Fibroblast of peridontal ligament (primary cell): ENCODE results near the gene KIF11.

Experiments
- DNase-seq: peaks from one replicate; pipeline ENCODE4 v3.0.0-alpha.2; 2010; ENCODE audit errors: extremely low read depth

KIF11 gene

DNA sequence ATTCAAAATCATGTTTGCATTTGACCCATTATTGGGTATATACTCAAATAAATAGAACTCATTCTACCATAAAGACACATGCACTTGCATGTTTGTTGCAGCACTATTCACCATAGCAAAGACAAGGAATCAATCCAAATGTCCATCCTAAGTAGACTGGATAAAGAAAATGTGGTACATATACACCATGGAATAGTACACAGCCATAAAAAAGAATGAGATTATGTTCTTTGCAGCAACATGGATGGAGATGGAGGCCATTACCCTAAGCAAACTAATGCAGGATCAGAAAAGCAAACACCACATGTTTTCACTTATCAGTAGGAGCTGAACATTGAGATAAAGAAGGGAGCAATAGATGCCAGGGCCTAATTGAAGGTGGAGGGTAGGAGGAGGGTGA lies 84.8 kb downstream of the KIF11 start:
- DNase-seq = no peak

- DNase-seq = no peak
These were observed 85.3 kb downstream of the KIF11 start for GRCh38 chr10:92678206-92678605.

DNA sequence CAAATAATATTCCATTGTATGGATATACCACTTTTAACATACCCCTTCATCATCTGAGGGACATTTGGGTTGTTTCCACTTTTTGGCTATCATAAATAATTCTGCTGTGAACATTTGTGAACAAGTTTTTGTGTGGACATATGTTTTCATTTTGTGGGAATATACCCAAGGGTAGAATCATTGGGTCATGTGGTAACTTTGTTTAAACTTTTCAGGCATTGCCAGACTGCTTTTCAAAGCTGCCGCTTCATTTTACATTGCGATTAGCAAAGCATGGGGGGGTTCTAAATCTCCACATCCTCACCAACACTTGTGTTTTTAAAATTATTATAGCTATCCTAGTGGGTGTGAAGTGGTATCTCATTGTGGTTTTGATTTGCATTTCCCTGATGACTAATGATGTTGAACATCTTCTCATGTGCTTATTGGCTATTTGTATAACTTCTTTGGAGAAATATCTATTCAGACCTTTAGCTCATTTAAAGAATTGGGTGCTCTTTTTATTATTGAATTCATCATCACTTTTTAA lies 88.4 kb downstream of the KIF11 start:
- DNase-seq = peak; percentile 82

DNA sequence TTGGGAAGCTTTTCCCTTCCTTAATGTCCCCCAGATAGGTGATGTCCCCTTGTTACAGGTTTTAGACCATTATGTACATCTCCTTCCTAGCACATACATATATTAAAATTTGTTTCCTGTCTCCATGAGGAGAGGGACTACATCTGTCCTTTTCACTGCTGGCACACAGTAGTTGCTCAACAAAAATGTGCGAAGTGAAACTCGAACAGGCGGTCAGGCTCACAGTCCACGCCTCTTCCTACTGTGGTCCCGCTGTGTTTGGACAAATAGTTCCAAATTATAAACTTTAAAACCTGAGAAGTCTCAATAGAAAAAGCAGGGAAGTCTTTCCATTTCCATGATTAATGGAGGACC lies 95.6 kb downstream of the KIF11 start:
- DNase-seq = no peak

DNA sequence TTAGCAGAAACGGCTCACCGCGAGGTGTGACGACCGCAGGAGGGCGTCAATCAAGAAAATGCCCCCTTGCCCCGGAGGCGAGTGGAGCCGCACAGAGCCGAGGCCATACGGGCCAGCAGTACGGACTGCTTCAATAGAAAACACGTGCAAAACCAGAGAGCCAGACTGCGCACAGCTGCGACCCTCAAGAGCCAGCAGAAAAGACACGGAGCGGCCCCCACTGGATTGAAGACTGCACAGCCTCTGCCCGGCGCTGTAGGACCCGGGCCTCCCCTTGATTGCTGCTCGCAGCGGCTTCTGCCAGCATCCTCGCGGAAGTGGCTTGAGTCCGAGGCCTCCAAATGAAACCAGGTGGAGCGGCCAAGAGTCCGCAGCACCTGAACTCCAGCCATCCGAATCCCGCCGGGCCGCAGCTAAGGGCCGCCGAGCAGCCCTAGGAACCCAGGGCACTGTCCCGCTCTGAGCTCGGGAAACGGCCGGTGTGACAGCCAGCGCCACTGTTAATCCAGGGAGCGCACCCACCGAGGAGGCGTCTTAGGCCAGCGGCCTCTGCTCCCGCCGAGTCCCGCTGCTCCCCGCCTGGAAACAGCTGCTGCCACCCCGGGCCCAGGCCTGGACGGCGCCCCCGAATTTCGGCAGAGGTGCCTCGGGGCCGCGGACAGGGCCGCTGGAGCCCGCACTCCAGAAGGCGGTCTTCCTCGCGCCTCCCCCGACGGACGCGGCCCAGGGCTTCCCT lies 96.2 kb downstream of the KIF11 start:
- peak; percentile 23 for DNase-seq

DNA sequence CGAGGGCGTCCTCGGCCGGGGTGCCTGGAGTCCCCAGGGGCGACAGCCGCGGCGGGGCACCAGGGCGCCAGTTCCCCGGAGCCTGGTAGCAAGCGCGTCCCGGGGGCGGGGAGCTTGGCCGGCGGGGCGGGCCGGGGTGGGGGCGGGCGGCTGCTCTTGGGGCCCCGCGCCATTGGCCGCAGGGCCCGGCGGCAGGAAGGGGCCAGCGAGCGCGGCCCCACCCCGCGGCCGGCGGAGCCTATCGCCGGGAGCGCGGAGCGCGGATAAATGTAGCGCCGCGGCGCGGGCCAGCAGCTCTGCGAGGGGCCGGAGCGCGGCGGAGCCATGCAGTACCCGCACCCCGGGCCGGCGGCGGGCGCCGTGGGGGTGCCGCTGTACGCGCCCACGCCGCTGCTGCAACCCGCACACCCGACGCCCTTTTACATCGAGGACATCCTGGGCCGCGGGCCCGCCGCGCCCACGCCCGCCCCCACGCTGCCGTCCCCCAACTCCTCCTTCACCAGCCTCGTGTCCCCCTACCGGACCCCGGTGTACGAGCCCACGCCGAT lies 96.8 kb downstream of the KIF11 start, which contains the start of gene HHEX:
Gene HHEX, plus strand, starts transcription at position 293 of the 548 bp plus-strand sequence. Its CDS starts 32 bp downstream, at position 325.
- DNase-seq = peak; percentile 40

GRCh38 chr10:92690211-92690914 lies 97.4 kb downstream of the KIF11 start:
- no peak for DNase-seq

DNA sequence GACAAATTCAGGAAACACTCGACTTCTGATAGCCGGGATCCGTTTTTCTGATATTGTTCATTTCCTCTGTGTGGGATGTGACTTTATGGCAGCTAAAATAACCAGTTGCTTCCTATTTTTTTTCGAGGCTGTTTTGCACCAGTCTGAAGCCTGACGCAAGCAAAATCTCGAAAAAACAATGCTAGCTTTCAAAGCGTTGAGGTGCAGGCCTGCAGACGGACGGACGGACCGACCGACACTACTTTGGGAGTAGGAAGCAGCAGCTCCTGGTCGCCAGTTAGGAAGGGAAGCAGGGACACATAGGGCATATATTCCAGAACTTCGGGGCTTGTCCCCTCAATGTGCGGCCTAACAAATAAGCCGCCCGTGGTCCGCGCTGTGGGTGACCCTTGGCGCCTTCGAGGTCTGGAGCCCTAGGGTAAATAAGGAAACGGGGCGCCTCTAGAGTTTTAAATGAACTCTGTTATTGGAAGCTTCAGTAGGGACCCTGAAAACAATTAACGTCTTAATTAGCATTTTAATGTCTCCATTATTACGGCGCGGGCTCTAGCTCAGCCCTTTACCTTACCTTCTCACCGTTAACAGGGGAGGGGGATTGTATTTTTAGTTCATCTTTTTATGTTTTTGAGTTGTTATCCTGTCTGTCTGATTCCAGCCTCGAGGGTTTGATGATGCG lies 98.1 kb downstream of the KIF11 start:
- DNase-seq = no peak

- DNase-seq = no peak
These were observed 98.7 kb downstream of the KIF11 start for GRCh38 chr10:92691591-92692079.

DNA sequence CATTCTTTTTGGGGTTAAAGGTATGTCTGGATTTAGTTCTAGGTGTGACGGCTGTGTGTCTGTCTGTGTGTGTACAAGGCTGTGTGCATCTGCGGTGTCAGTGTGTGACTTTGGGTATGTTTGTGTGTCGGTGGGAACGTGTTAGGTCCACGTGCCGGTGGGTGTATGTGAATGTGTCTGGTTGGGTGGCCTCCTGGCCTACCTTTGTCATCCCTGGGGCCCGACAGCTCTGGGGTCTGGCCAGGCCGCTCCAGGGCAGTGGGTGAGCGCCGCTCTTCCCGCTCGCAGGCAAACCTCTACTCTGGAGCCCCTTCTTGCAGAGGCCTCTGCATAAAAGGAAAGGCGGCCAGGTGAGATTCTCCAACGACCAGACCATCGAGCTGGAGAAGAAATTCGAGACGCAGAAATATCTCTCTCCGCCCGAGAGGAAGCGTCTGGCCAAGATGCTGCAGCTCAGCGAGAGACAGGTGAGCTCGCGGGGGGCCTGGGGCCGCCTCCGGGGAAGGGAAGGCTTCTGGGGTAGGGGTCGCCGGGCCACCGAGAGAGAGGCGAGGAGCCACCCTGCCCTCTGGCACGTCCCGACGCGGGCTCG lies 99.2 kb downstream of the KIF11 start:
- DNase-seq = no peak

- no peak for DNase-seq
These were observed 100.0 kb downstream of the KIF11 start for GRCh38 chr10:92692697-92693533.

GRCh38 chr10:92693534-92693893 lies 100.6 kb downstream of the KIF11 start:
- no peak for DNase-seq

DNA sequence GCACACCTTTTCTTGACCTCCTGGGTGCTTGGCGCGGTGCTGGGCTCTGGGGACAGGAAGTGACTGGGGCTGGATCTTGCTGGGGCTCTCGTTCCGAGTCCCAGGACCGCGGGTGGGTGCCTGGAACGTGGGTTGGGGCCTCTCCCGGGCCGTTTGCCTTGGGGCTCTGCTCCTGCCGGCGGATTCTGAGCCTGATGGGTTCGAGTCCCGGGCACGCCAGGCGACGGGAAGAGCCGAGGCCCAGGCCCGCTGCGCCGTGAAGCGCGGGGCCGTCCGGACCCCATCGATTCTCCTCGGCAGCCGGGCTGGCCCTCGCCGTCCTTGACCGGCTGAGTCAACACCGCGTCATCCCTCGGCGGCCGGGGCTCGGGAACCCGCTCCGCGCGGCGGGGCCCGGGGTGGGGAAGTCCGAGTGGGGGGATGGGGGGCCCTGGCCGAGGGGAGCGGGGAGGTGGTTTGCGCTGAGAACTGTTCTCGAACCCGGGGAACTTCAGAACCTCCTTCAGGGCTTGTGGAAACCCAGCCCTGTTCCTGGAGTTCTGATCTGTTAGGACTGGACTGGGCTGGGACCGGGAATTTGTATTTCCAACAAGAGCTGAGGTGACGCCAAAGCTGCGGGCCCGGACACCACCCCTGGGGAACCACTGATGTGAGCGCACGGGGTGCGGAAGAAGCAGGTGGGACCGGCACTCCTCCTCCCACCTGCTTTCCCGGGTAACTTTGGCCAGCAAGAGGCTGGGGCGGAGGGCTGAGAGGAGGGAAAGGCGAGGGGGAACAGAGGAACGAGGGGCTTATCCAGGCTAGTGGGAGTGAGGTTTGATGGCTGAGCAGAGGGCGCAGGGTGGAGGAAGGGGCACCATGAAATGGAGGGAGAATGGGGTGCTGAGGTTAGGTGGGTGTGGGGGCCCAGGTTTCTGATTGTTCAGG lies 103.0 kb downstream of the KIF11 start:
- no peak for DNase-seq

DNA sequence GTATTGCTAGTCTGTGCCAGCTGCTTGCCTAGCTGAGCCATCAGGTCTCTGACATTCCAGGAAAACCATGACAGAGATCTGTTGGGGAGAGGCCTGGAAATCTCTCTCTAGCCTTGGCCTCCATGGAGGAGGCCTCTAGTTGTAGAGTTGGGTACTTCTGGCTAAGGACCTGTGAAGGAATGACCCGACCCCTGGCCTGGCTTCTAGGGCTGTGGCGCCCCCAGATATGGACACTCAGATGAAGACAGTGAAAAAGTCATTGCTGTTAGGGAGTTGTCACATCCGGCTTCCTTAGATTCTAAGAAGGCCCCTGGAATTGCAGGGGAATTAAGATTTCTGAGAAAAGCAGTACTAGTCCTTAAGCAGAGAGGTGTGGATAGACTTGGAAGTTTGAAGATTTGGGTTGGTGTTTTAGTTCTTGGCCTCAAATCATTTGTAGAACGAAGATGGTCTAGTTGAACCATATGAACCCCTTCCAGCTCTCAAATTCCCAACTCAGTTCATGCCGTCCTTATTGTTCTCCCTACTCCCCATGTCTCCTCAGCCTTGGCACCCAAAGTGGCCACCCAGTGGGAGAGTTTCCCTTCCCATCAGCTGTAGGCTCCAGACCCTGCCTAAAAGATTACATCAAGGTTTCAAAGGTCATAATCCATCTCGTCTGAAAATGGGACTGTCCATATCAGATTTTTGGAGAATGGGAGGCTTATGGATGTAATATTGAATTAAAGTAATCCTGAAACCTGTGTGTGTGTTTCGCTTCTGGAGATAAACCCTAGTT lies 103.9 kb downstream of the KIF11 start:
- no peak for DNase-seq

GRCh38 chr10:92697663-92698511 lies 105.0 kb downstream of the KIF11 start:
- no peak for DNase-seq

- DNase-seq = no peak
These were observed 106.2 kb downstream of the KIF11 start for GRCh38 chr10:92699193-92699517.

DNA sequence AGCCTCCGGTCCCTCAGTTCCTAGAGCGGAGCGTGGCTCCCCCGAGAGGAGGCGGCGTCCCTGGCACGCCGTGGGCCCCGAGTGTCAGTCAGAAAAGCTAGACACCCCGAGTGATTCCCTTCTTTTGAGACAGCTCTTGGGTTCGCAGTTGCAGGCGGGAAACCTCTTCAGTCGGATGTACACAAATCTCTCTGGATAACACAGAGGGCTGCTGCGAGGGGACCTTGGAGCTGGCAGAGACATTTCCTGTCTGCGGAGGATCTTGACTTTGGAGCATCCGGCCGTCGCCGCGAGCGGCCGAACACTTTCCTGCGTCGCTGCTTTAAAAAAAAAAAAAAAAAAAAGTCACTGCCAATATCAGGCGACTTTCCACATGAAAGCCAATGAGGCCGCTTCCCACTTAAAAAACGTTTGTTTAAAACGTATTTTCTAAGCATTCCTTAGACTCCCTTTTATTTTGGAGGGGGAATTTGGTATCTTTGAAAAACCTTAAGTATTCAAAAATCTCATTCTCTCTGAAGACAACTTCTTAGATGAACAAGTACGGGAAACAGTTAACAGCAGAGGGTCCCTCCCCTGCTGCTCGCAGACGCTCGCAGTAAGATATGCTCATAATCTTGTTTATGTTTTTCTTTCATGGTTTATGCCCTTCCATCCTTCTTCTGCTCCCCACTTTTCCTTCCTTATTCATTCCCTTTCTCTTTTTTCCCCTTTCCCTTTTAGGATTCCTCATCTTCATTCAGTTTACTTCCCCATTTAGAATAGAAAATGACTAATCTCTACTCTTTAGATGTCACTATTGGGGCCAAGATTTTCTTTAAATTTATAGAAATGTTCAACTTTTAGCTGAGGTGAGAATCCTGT lies 106.8 kb downstream of the KIF11 start:
- peak; percentile 34 for DNase-seq
